ENCODE data around the gene STK10. TPM values are rescaled to one million over a fixed set of nuclear protein-coding genes. Genes with fewer than 3 reads are reported as not detected.

Gene STK10
- total and polyA plus RNA-seq, 9 of the 15 experiments (the other 6 are each of a cell fraction or from before 2014, with no cell fraction given), result 0.30 to 6.7 (median 2.4) TPM

- no peak overlapping the region for H2AFZ ChIP-seq (ENCODE audit: low read depth, low read length)
- FAIRE-seq (no peak), ATAC-seq (no peak), DNase-seq (ENCODE audit: extremely low read depth in 1 of 4, low spot score in 3 of 4) (no peak)
- no peak overlapping the region for H3K4me3 ChIP-seq
- H3K36me3 ChIP-seq (ENCODE audit: control insufficient read depth, insufficient read depth, low read length), result no peaks in the 10 kb centered on the region
- no peaks in the 10 kb centered on the region; the same call in 1 of the 2 replicates for H4K20me1 ChIP-seq (replicated peaks; ENCODE audit: control insufficient read depth, insufficient read depth, low read length)
- TSS peak; percentile 38 for BruUV-seq (replicated peaks)
- H3K4me2 ChIP-seq (ENCODE audit: insufficient read depth, low read length), result no peak overlapping the region
- WGBS (ENCODE audit: insufficient coverage, low coverage, missing lambda C conversion rate), result 4% methylated on average over 2 of the region's 2 CpGs
- no peak overlapping the region for H3K27ac ChIP-seq (ENCODE audit: extremely low read depth, low read depth, low read length)
- H3K9me3 ChIP-seq (replicated peaks; ENCODE audit: control insufficient read depth, insufficient read depth, low read depth, low read length), result no peaks in the 10 kb centered on the region
- no peaks in the 10 kb centered on the region for H3K9me1 ChIP-seq (ENCODE audit: control insufficient read depth, insufficient read depth, low read length)
- in situ Hi-C loops (cut with MboI) (no loop called here), intact Hi-C loops (cut with micrococcal nuclease) (no loop called here)
- peaks cover 0 to 5% of the 10 kb centered on the region in 2 experiments; a peak in 2 of 5 replicates for H3K4me1 ChIP-seq (replicated peaks in 1 of 2; ENCODE audit: control insufficient read depth in 2 of 2, insufficient read depth in 2 of 2, low read length in 2 of 2)
- no peaks in the 10 kb centered on the region; a peak in 1 of 5 replicates for H3K27me3 ChIP-seq (ENCODE audit: control insufficient read depth in 2 of 2, insufficient read depth in 2 of 2, low read length in 2 of 2)
- ChIA-PET POLR2A (interaction anchor here (1.1 kb wide), 1 partner anchor 700 kb away, joined by 4 read pairs; no protein-coding TSS in a partner anchor), CTCF (ENCODE audit: low intra/inter-chr PET ratio) (no interaction called here)
- no peak overlapping the region for H3K9ac ChIP-seq (ENCODE audit: insufficient read depth in 1 of 2, low read depth in 2 of 2, low read length in 2 of 2)
- H3K79me2 ChIP-seq (ENCODE audit: control insufficient read depth, insufficient read depth, low read length), result no peaks in the 10 kb centered on the region
- no peak for TF ChIP-seq ZNF239 (CRISPR knock-in tag; IDR thresholded peaks at IDR 0.05)
- no peak for TF ChIP-seq ZNF780A (CRISPR knock-in tag; IDR thresholded peaks at IDR 0.05)
- TF ChIP-seq ELK3 (CRISPR knock-in tag; IDR thresholded peaks at IDR 0.05), result no peak
- TF ChIP-seq ELF2 (CRISPR knock-in tag; IDR thresholded peaks at IDR 0.05), result no peak
- no peak for TF ChIP-seq ARNT (IDR thresholded peaks at IDR 0.05)
- TF ChIP-seq ZNF655 (CRISPR knock-in tag; IDR thresholded peaks at IDR 0.05), result no peak
- no peak for TF ChIP-seq MAZ (CRISPR knock-in tag; conservative IDR thresholded peaks at IDR 0.05 in 1 of 2, IDR thresholded peaks at IDR 0.05 in 1 of 2)
- TF ChIP-seq ZBTB2 (IDR thresholded peaks at IDR 0.05), result no peak
- TF ChIP-seq LEF1 (IDR thresholded peaks at IDR 0.05), result no peak
- TF ChIP-seq NFRKB (IDR thresholded peaks at IDR 0.05; ENCODE audit: low read depth), result no peak
- no peak for TF ChIP-seq FOXA3 (CRISPR knock-in tag; conservative IDR thresholded peaks at IDR 0.05 in 1 of 2, IDR thresholded peaks at IDR 0.05 in 1 of 2)
These were observed 99.2 kb downstream of the STK10 start for GRCh38 chr5:172088801-172089200.
